ENCODE results near the gene RARA. TPM values are rescaled to one million over a fixed set of nuclear protein-coding genes. Genes with fewer than 3 reads are reported as not detected.
A peak's percentile ranks its signal among the peaks of the same experiment; 100 is the strongest.

The RARA gene
- total RNA-seq, 1 donor from 2014 or later: 38.8 TPM

DNA sequence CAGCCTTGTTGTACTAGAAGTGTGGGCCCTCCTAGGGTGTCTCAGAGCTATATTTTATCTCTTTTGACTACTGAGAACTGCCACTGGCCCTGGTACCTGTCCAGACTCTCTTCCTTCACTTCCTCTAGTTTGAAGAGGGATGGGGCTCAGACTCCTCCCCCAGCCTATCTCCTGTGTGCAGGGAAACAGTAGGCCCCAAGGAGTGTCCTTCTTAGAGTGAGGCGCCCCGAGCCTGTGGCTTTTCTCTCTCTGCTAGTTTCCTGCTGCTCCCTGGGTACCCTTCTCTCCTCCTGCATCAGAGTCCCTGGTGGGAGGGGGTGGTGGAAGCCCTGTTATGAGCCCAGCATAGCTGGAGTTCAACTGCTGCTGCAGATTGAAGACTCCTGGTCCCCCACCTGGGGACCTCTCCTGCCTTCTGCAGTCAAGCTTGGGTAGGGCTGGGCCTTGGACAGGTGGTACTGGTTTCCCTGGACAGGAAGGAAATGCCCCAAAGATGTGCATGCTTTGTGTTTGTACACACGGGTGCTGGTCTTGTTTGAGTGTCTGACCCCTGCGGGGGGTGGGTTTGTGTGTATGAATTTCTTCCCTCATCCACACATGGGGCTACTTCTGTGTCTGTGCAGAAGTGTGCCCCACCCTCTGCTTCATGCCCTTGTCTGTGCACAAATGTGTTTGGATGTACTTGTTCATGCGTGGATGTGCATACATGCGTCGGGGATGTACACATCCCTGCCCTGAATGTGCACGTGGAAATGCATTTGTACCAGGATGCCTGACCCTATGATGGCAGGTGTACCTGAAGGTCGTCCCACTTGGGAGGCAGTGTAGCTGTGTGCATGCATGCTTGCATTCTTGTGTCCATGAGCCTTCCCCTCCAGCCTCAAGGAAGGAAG is 6.9 kb downstream of the RARA start:
- Mint-ChIP-seq H3K27ac (ENCODE audit: unreplicated experiment) (peak overlapping the region; percentile 47), H3K36me3 (ENCODE audit: low read depth, unreplicated experiment) (peaks cover 2% of the 10 kb centered on the region), H3K4me1 (ENCODE audit: low read depth, unreplicated experiment) (peaks cover 53% of the 10 kb centered on the region), H3K4me3 (ENCODE audit: unreplicated experiment) (peak overlapping the region; percentile 35), H3K9me3 (ENCODE audit: unreplicated experiment) (no peaks in the 10 kb centered on the region), H3K27me3 (ENCODE audit: low read depth, unreplicated experiment) (no peaks in the 10 kb centered on the region)
- no peaks in the 10 kb centered on the region for H3K27me3 ChIP-seq (ENCODE audit: insufficient read depth, low read length)
- H3K4me2 ChIP-seq (ENCODE audit: low read length): peak overlapping the region; percentile 96
- H3K9ac ChIP-seq (ENCODE audit: low read length): peak overlapping the region; percentile 36
- H3K4me1 ChIP-seq (ENCODE audit: insufficient read depth, low read length): peaks cover 83% of the 10 kb centered on the region
- H3K9me3 ChIP-seq (ENCODE audit: insufficient read depth, low read depth, low read length): no peaks in the 10 kb centered on the region
- H3K4me3 ChIP-seq (ENCODE audit: insufficient read depth, low read depth, low read length): no peak overlapping the region
- H4K20me1 ChIP-seq (ENCODE audit: insufficient read depth, low read length): peaks cover 17% of the 10 kb centered on the region
- DNase-seq (ENCODE audit: low read depth) (no peak), FAIRE-seq (no peak)
- H3K36me3 ChIP-seq (ENCODE audit: insufficient read depth, low read length): no peaks in the 10 kb centered on the region
- H2AFZ ChIP-seq (ENCODE audit: low read depth, low read length): no peak overlapping the region
- peaks cover 28% of the 10 kb centered on the region for H3K79me2 ChIP-seq (ENCODE audit: insufficient read depth, low read length)
- peak overlapping the region; percentile 87 for H3K27ac ChIP-seq (ENCODE audit: low read depth, low read length)
- TF ChIP-seq EZH2 (IDR thresholded peaks at IDR 0.05; ENCODE audit: insufficient read depth, low read length): no peak
- TF ChIP-seq, protein P1, sequence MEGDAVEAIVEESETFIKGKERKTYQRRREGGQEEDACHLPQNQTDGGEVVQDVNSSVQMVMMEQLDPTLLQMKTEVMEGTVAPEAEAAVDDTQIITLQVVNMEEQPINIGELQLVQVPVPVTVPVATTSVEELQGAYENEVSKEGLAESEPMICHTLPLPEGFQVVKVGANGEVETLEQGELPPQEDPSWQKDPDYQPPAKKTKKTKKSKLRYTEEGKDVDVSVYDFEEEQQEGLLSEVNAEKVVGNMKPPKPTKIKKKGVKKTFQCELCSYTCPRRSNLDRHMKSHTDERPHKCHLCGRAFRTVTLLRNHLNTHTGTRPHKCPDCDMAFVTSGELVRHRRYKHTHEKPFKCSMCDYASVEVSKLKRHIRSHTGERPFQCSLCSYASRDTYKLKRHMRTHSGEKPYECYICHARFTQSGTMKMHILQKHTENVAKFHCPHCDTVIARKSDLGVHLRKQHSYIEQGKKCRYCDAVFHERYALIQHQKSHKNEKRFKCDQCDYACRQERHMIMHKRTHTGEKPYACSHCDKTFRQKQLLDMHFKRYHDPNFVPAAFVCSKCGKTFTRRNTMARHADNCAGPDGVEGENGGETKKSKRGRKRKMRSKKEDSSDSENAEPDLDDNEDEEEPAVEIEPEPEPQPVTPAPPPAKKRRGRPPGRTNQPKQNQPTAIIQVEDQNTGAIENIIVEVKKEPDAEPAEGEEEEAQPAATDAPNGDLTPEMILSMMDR (IDR thresholded peaks at IDR 0.05; ENCODE audit: insufficient read depth, low read depth, low read length): no peak

DNA sequence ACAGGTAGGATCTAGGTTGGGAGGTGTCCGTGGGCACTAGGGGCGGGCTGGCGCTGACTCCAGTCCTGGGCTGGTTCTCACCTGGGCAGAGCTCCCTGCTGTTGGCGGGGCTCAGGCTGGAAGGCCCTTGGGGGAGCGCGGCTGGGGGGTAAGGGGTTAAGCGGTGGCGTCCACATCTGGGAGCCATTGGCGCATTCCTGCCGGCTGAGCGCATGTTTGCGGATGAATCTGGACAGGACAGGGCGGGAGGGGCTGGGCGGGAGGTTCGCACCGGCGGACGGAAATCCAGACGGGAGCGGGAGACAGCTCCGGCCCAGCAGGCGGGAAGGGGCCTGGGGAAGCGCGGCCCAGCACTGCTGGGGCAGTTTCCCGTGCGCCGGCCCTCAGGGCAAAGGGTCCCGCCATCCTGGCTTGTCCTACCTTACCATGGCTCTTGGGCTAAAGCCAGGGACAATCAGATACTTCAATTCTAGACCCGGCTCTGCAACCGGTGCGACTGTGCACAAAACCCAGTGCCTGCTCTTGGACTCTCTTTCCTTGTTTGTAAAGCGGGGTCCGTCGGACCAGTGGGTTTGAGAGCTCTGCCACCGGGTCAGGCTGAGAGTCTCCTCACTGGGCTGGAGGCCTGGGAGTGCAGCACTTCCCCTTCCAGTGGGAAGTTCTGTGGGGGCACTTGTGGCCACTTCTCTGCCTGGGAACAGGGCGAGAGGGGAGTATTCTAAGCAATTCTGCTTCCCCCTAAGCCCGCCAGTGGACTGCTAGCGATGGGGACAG is 7.8 kb downstream of the RARA start:
- peak overlapping the region; percentile 92 for H3K9ac ChIP-seq (ENCODE audit: low read length)
- H3K4me2 ChIP-seq (ENCODE audit: low read length): peak overlapping the region; percentile 96
- FAIRE-seq (no peak), DNase-seq (ENCODE audit: low read depth) (peak; percentile 70)
- H3K27ac Mint-ChIP-seq (ENCODE audit: unreplicated experiment): peak overlapping the region; percentile 97
- no peaks in the 10 kb centered on the region for H3K27me3 ChIP-seq (ENCODE audit: insufficient read depth, low read length)
- no peak for TF ChIP-seq EZH2 (IDR thresholded peaks at IDR 0.05; ENCODE audit: insufficient read depth, low read length)
- TF ChIP-seq, protein P1 (IDR thresholded peaks at IDR 0.05; ENCODE audit: insufficient read depth, low read depth, low read length): no peak
- H3K9me3 Mint-ChIP-seq (ENCODE audit: unreplicated experiment): no peaks in the 10 kb centered on the region
- peak overlapping the region; percentile 71 for H2AFZ ChIP-seq (ENCODE audit: low read depth, low read length)
- peak overlapping the region; percentile 89 for H3K4me3 Mint-ChIP-seq (ENCODE audit: unreplicated experiment)
- peak overlapping the region; percentile 31 for H3K4me3 ChIP-seq (ENCODE audit: insufficient read depth, low read depth, low read length)
- H3K4me1 ChIP-seq (ENCODE audit: insufficient read depth, low read length): peaks cover 84% of the 10 kb centered on the region
- H3K79me2 ChIP-seq (ENCODE audit: insufficient read depth, low read length): peaks cover 36% of the 10 kb centered on the region
- no peaks in the 10 kb centered on the region for H3K9me3 ChIP-seq (ENCODE audit: insufficient read depth, low read depth, low read length)
- H3K4me1 Mint-ChIP-seq (ENCODE audit: low read depth, unreplicated experiment): peaks cover 59% of the 10 kb centered on the region
- H3K27ac ChIP-seq (ENCODE audit: low read depth, low read length): peak overlapping the region; percentile 87
- peaks cover 2% of the 10 kb centered on the region for H3K36me3 Mint-ChIP-seq (ENCODE audit: low read depth, unreplicated experiment)
- H4K20me1 ChIP-seq (ENCODE audit: insufficient read depth, low read length): peaks cover 17% of the 10 kb centered on the region
- no peaks in the 10 kb centered on the region for H3K27me3 Mint-ChIP-seq (ENCODE audit: low read depth, unreplicated experiment)
- no peaks in the 10 kb centered on the region for H3K36me3 ChIP-seq (ENCODE audit: insufficient read depth, low read length)
